A549 (cell line): ENCODE measurements around the gene ARHGAP30. TPM values are rescaled to one million over a fixed set of nuclear protein-coding genes. Genes with fewer than 3 reads are reported as not detected.
A peak's percentile ranks its signal among the peaks of the same experiment; 100 is the strongest.

Experiments used
- ATAC-seq, 2 experiments: fragments of 200-7000 bp in 1 of 2; fragments of >200 bp in 1 of 2; cut with Nextera tagmentation in 1 of 2; cut with Tn5 transposase in 1 of 2; 3 replicates each; pipeline versions ENCODE4 v1.8.0 to v1.9.1; 2018 to 2020; ENCODE audit warnings: mild to moderate bottlenecking in 1 of 2, moderate library complexity in 1 of 2
- CTCF ChIA-PET: fragments of 300-600 bp; sonication (Branson Sonifier 250); formaldehyde crosslinking; extraction: SDS; loops from one replicate; lab custom pipeline; 2021; ENCODE audit warnings: antibody characterized with exemption, inconsistent platforms; lab: Yijun Ruan, JAX
- POLR2A ChIA-PET: fragments of 350-600 bp; formaldehyde crosslinking; extraction: SDS; loops from one replicate; lab custom pipeline; 2021; ENCODE audit warnings: antibody characterized with exemption, inconsistent platforms; lab: Yijun Ruan, JAX
- DNase-seq, 2 experiments: peaks; one replicate each; pipeline versions ENCODE4 v3.0.0 to v3.0.0-alpha.2; 2011 to 2016; ENCODE audit warnings: low read depth in 1 of 2, low spot score in 1 of 2
- FAIRE-seq: peaks from 2 replicates; lab custom pipeline; 2011; peaks lifted over from hg19 to GRCh38; lab: Jason Lieb, UNC
- H3K27ac ChIP-seq, 2 experiments: fragments of >200 bp; sonication (Bioruptor Twin); formaldehyde crosslinking; 3 replicates each; pipeline ENCODE4 v1.5.1; 2016 to 2017
- H3K4me1 ChIP-seq: fragments of >200 bp; sonication (Bioruptor Twin); formaldehyde crosslinking; 3 replicates; pipeline ENCODE4 v1.6.1; 2016
- H3K4me2 ChIP-seq: fragments of >200 bp; sonication (Bioruptor Twin); formaldehyde crosslinking; 3 replicates; pipeline ENCODE4 v1.6.1; 2016
- H3K4me3 ChIP-seq: fragments of >200 bp; sonication (Bioruptor Twin); formaldehyde crosslinking; 3 replicates; pipeline ENCODE4 v1.5.1; 2016
- H3K9me3 ChIP-seq: fragments of >200 bp; sonication (Bioruptor Twin); formaldehyde crosslinking; 3 replicates; pipeline ENCODE4 v1.6.1; 2016
- CBX2 ChIP-seq: fragments of 200-600 bp; sonication (generic); IDR thresholded peaks from 2 replicates; pipeline ENCODE4 v1.6.1; 2016; ENCODE audit warnings: low read depth, mild to moderate bottlenecking, borderline replicate concordance
- CBX8 ChIP-seq: fragments of 200-600 bp; sonication (generic); IDR thresholded peaks from 2 replicates; pipeline ENCODE4 v1.6.1; 2016
- CEBPB ChIP-seq, 2 experiments: fragments of >200 bp in 1 of 2; sonication (Bioruptor Twin) in 1 of 2; formaldehyde crosslinking in 1 of 2; IDR thresholded peaks; 2 replicates each; pipeline ENCODE4 v1.6.1; 2012 to 2016
- CHD2 ChIP-seq: fragments of 150-350 bp; IDR thresholded peaks from 2 replicates; pipeline ENCODE4 v1.6.1; 2014; ENCODE audit warnings: low read length; ENCODE audit not compliant: partially characterized antibody
- EHMT2 ChIP-seq: fragments of 200-600 bp; sonication (generic); IDR thresholded peaks from 2 replicates; pipeline ENCODE4 v1.6.1; 2016; ENCODE audit warnings: antibody characterized with exemption, low read depth, mild to moderate bottlenecking, moderate library complexity
- FOSB ChIP-seq: fragments of 250-450 bp; sonication (Bioruptor Pico); IDR thresholded peaks from 2 replicates; pipeline ENCODE4 v1.5.0; 2020; ENCODE audit warnings: mild to moderate bottlenecking, moderate library complexity
- FOSL2 ChIP-seq, 2 experiments: fragments of 450-650 bp in 1 of 2; fragments of >200 bp in 1 of 2; sonication (Bioruptor Twin) in 1 of 2; formaldehyde crosslinking; IDR thresholded peaks; 2 replicates each; pipeline versions ENCODE4 v1.5.0 to v1.6.1; 2016 to 2020; ENCODE audit warnings: mild to moderate bottlenecking in 1 of 2, moderate library complexity in 1 of 2
- GATA3 ChIP-seq: IDR thresholded peaks from 2 replicates; pipeline ENCODE4 v1.6.1; 2012; ENCODE audit warnings: borderline replicate concordance
- HDAC2 ChIP-seq: fragments of 200-600 bp; sonication (generic); IDR thresholded peaks from 2 replicates; pipeline ENCODE4 v1.6.1; 2016
- HOXB13 ChIP-seq: fragments of 250-450 bp; sonication (Bioruptor Pico); IDR thresholded peaks from 2 replicates; pipeline ENCODE4 v1.5.0; 2020; ENCODE audit warnings: low read depth, mild to moderate bottlenecking, moderate library complexity
- JUN ChIP-seq, 2 experiments: fragments of >200 bp; sonication (Bioruptor Twin); formaldehyde crosslinking; IDR thresholded peaks; 2 replicates in 1 of 2; 3 replicates in 1 of 2; pipeline ENCODE4 v1.6.1; 2016 to 2017
- KDM1A ChIP-seq: fragments of 200-600 bp; sonication (generic); IDR thresholded peaks from 2 replicates; pipeline ENCODE4 v1.6.1; 2016; ENCODE audit warnings: low read depth, mild to moderate bottlenecking
- KDM5A ChIP-seq: fragments of 200-600 bp; sonication (generic); IDR thresholded peaks from 2 replicates; pipeline ENCODE4 v1.6.1; 2016; ENCODE audit warnings: antibody characterized with exemption, mild to moderate bottlenecking
- MAFK ChIP-seq: fragments of 450-650 bp; IDR thresholded peaks from 2 replicates; pipeline ENCODE4 v1.6.1; 2014; ENCODE audit not compliant: partially characterized antibody
- MAZ ChIP-seq: fragments of 150-350 bp; IDR thresholded peaks from 2 replicates; pipeline ENCODE4 v1.6.1; 2014; ENCODE audit warnings: antibody characterized with exemption, low read depth, low read length, borderline replicate concordance
- MYC ChIP-seq: IDR thresholded peaks from 2 replicates; pipeline ENCODE4 v1.6.1; 2012; ENCODE audit warnings: mild to moderate bottlenecking, inconsistent platforms, low read length, improper control_type of control experiment, borderline replicate concordance
- NFE2L2 ChIP-seq: fragments of 150-350 bp; conservative IDR thresholded peaks from 2 replicates; pipeline ENCODE4 v1.6.1; 2014; ENCODE audit warnings: low read length
- PHF8 ChIP-seq: fragments of 200-600 bp; sonication (generic); IDR thresholded peaks from 2 replicates; pipeline ENCODE4 v1.6.1; 2016; ENCODE audit warnings: low read depth, mild to moderate bottlenecking, antibody characterized with exemption, moderate library complexity, borderline replicate concordance
- POLR2A ChIP-seq: IDR thresholded peaks from 2 replicates; pipeline ENCODE4 v1.6.1; 2012; ENCODE audit warnings: mild to moderate bottlenecking, low read length
- POLR2AphosphoS2 ChIP-seq: conservative IDR thresholded peaks from 2 replicates; pipeline ENCODE4 v1.6.1; 2012; ENCODE audit warnings: low read length, improper control_type of control experiment, inconsistent platforms
- RARB ChIP-seq: fragments of 250-450 bp; sonication (Bioruptor Pico); IDR thresholded peaks from 2 replicates; pipeline ENCODE4 v1.8.0; 2021; ENCODE audit warnings: mild to moderate bottlenecking, moderate library complexity
- RCOR1 ChIP-seq: fragments of 150-350 bp; IDR thresholded peaks from 2 replicates; pipeline ENCODE4 v1.6.1; 2014; ENCODE audit warnings: antibody characterized with exemption, low read length, low read depth
- SMC3 ChIP-seq: fragments of >200 bp; sonication (Bioruptor Twin); formaldehyde crosslinking; IDR thresholded peaks from 3 replicates; pipeline ENCODE4 v1.6.1; 2018; ENCODE audit warnings: inconsistent platforms
- ZC3H11A ChIP-seq: fragments of 450-650 bp; IDR thresholded peaks from 2 replicates; pipeline ENCODE4 v1.6.1; 2014; ENCODE audit warnings: antibody characterized with exemption, mild to moderate bottlenecking
- ZNF302 ChIP-seq: fragments of 250-450 bp; sonication (Bioruptor Pico); IDR thresholded peaks from 2 replicates; pipeline ENCODE4 v1.9.0; 2021; ENCODE audit warnings: inconsistent platforms, mild to moderate bottlenecking, moderate library complexity
- ZSCAN20 ChIP-seq: fragments of 250-450 bp; sonication (Bioruptor Pico); IDR thresholded peaks from 2 replicates; pipeline ENCODE4 v1.8.0; 2022; ENCODE audit warnings: mild to moderate bottlenecking, moderate library complexity
- WGBS: methylation state at CpG from one replicate; pipeline ENCODE4 v1.1.6; 2017; ENCODE audit errors: missing lambda C conversion rate; 5-methylcytosine and 5-hydroxymethylcytosine counted together
- polyA minus RNA-seq: library from RNA; depleted of rRNA, polyadenylated mRNA; stranded (reverse); fragments of >200 nt; gene quantifications from 2 replicates; pipeline ENCODE4 v1.2.3, GENCODE V29; 2011; rRNA and poly(A)+ RNA removed
- polyA plus RNA-seq, 4 experiments: library from polyadenylated mRNA; depleted of rRNA in 3 of 4; stranded (reverse); fragments of >200 nt; fragmentation: RNase III in 1 of 4; extraction: RNeasy Plus Mini Kit Qiagen cat#74134 plus additional on column Dnase treatment in 1 of 4; gene quantifications; 2 replicates in 3 of 4; 3 replicates in 1 of 4; pipeline ENCODE4 v1.2.3, GENCODE V29; 2011 to 2017
- TF ChIP-seq, protein P1 (sequence below): fragments of >200 bp; sonication (Bioruptor Twin); formaldehyde crosslinking; IDR thresholded peaks from 3 replicates; pipeline ENCODE4 v1.6.1; 2016
- TF ChIP-seq, protein P2 (sequence below): fragments of 450-650 bp; IDR thresholded peaks from 2 replicates; pipeline ENCODE4 v1.6.1; 2014; ENCODE audit warnings: antibody characterized with exemption
- TF ChIP-seq, protein P3 (sequence below): fragments of 200-600 bp; sonication (generic); IDR thresholded peaks from 2 replicates; pipeline ENCODE4 v1.6.1; 2016; ENCODE audit warnings: antibody characterized with exemption, mild to moderate bottlenecking, moderate library complexity
- TF ChIP-seq, protein P4 (sequence below): IDR thresholded peaks from 2 replicates; pipeline ENCODE4 v1.6.1; 2012; ENCODE audit warnings: low read depth, borderline replicate concordance

The ARHGAP30 gene
- polyA plus RNA-seq (2011; rRNA removed), result 0.06 and 0.08 TPM in 2 replicates
- 0.04 and 0.06 TPM in 2 replicates for polyA plus RNA-seq (2012; cell fraction: cytosol; rRNA removed)
- polyA plus RNA-seq (2012; cell fraction: nucleus; rRNA removed), result 0.37 and 0.89 TPM in 2 replicates
- polyA plus RNA-seq (2017; fragmentation: RNase III; extraction: RNeasy Plus Mini Kit Qiagen cat#74134 plus additional on column Dnase treatment), result 0.09 to 0.13 TPM (median 0.13 TPM) in 3 replicates
- polyA minus RNA-seq, result 0.05 TPM in 1 of 2 replicates, not detected in the other

- no peak for ATAC-seq
- WGBS, result 88% methylated on average over 9 of the region's 9 CpGs
- 0 out of 6 replicates have a peak within 1 kb of the TSS, but pooled peaks of 1 of the 2 experiments have one; percentile 18 for H3K27ac ChIP-seq
- H3K9me3 ChIP-seq, result no peaks in the 10 kb centered on the region
- POLR2A ChIA-PET, result no interaction called here
- CTCF ChIA-PET, result interaction anchor here (0.7 to 13.9 kb wide), 10 partner anchors 10 to 122 kb away, joined by 3 to 319 read pairs (median 7); partner anchors contain the start of genes KLHDC9 and NECTIN4
- no peak for DNase-seq
- no peak for FAIRE-seq
- TF ChIP-seq JUN (IDR thresholded peaks at IDR 0.05), result no peak
- TF ChIP-seq CEBPB (IDR thresholded peaks at IDR 0.05), result no peak
- no peak for TF ChIP-seq MAFK
- TF ChIP-seq FOSL2 (IDR thresholded peaks at IDR 0.05), result no peak
- no peak for TF ChIP-seq FOSL2 (CRISPR knock-in tag; IDR thresholded peaks at IDR 0.05)
- no peak for TF ChIP-seq SMC3
- no peak for TF ChIP-seq RARB
- TF ChIP-seq POLR2A, result no peak
- no peak for TF ChIP-seq GATA3
- TF ChIP-seq ZNF302 (CRISPR knock-in tag), result no peak
- TF ChIP-seq HOXB13 (CRISPR knock-in tag), result no peak
- no peak for TF ChIP-seq RCOR1
- TF ChIP-seq HDAC2, result no peak
- no peak for TF ChIP-seq NFE2L2
- no peak for TF ChIP-seq CBX2
- no peak for TF ChIP-seq CHD2
- H3K4me3 ChIP-seq, result no peak within 1 kb of the TSS
- H3K4me2 ChIP-seq, result no peak within 1 kb of the TSS
- peaks cover 23% of the 10 kb centered on the region for H3K4me1 ChIP-seq
Observed at GRCh38 chr1:161069731-161070270, at the start of gene ARHGAP30. Gene ARHGAP30 (minus strand): TSS chr1:161069891. CDS start chr1:161069624, 267 bp downstream.

DNA sequence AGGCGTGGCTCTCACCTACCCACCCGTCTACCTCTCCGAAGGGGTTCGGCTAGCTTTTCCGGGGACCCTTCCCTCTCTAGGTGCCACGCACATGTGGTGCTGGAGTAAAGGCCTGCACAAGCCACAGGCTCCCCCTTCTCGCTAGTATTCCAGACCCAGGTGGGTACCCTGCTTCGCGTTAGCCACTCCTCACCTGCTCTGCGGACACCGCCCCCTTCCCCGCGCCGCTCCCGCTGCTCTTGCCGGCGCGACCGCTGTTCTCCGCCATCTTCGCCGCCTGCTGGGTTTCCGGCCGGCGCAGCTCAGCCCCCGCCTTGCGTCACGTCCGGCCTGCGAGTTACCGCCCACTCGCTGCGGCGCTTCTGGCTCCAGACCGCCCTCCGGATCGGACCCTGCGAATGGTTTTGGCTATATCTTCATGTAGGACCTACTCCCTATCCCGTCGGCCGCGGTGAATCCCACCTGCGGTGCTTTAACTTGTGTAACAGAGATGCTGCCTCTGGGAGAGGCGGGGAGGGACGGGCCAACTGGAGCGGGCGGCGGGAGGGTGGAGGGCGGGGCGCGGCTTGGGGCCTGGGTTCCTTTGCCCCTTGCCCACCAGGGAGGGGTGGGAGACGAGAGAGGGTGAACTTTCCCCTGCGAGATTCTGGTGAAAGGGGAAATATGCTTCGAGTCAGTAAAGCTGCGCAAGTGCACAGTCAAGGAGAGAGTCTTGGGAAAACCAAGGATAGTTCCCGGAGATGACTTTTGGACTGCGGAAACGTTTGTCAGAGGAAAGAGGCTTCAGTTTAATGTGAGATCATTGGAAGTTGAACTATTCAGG lies 48.3 kb upstream of the ARHGAP30 start, which contains the start of the genes NIT1 and PFDN2:
Gene NIT1 (plus strand): TSS at position 347 of the 823 bp plus-strand sequence. CDS start 72 bp downstream, at position 419.
Gene PFDN2 (minus strand): TSS at position 279 of the 823 bp plus-strand sequence. CDS start 11 bp downstream, at position 268.
- DNase-seq (peak; percentile 85 to 88), ATAC-seq (peak; percentile 83 to 88), FAIRE-seq (no peak)
- ChIA-PET CTCF (interaction anchor here (0.6 to 6.1 kb wide), 6 partner anchors 12 to 127 kb away, joined by 3 to 40 read pairs (median 3); partner anchors contain the start of gene KLHDC9), POLR2A (interaction anchor here (0.6 to 1.6 kb wide), 8 partner anchors 10 to 98 kb away, joined by 3 to 18 read pairs (median 4); partner anchors contain the start of genes DEDD, KLHDC9 and UFC1)
- peak within 1 kb of the TSS; percentile 87 to 97 for H3K27ac ChIP-seq
- H3K4me2 ChIP-seq, result peak within 1 kb of the TSS; percentile 91
- peak within 1 kb of the TSS; percentile 83 for H3K4me3 ChIP-seq
- H3K4me1 ChIP-seq, result peaks cover 55% of the 10 kb centered on the region
- WGBS, result 2% methylated on average over 42 of the region's 58 CpGs
- H3K9me3 ChIP-seq, result no peaks in the 10 kb centered on the region
- TF ChIP-seq POLR2AphosphoS2, result 0 out of 2 replicates have a peak, but pooled peaks have one; percentile 78
- TF ChIP-seq, protein P1, sequence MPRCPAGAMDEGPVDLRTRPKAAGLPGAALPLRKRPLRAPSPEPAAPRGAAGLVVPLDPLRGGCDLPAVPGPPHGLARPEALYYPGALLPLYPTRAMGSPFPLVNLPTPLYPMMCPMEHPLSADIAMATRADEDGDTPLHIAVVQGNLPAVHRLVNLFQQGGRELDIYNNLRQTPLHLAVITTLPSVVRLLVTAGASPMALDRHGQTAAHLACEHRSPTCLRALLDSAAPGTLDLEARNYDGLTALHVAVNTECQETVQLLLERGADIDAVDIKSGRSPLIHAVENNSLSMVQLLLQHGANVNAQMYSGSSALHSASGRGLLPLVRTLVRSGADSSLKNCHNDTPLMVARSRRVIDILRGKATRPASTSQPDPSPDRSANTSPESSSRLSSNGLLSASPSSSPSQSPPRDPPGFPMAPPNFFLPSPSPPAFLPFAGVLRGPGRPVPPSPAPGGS, result 0 out of 3 replicates have a peak, but pooled peaks have one; percentile 55
- no peak for TF ChIP-seq CBX8
- peak; percentile 88; the same call in 1 of the 2 replicates for TF ChIP-seq PHF8
- TF ChIP-seq ZC3H11A, result no peak
- no peak for TF ChIP-seq RARB
- TF ChIP-seq, protein P2, sequence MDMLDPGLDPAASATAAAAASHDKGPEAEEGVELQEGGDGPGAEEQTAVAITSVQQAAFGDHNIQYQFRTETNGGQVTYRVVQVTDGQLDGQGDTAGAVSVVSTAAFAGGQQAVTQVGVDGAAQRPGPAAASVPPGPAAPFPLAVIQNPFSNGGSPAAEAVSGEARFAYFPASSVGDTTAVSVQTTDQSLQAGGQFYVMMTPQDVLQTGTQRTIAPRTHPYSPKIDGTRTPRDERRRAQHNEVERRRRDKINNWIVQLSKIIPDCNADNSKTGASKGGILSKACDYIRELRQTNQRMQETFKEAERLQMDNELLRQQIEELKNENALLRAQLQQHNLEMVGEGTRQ, result no peak
- TF ChIP-seq ZSCAN20 (CRISPR knock-in tag), result no peak
- no peak for TF ChIP-seq FOSB (CRISPR knock-in tag)
- 0 out of 2 replicates have a peak, but pooled peaks have one; percentile 13 for TF ChIP-seq GATA3
- TF ChIP-seq EHMT2, result no peak
- peak; percentile 87 for TF ChIP-seq KDM5A
- TF ChIP-seq, protein P3, sequence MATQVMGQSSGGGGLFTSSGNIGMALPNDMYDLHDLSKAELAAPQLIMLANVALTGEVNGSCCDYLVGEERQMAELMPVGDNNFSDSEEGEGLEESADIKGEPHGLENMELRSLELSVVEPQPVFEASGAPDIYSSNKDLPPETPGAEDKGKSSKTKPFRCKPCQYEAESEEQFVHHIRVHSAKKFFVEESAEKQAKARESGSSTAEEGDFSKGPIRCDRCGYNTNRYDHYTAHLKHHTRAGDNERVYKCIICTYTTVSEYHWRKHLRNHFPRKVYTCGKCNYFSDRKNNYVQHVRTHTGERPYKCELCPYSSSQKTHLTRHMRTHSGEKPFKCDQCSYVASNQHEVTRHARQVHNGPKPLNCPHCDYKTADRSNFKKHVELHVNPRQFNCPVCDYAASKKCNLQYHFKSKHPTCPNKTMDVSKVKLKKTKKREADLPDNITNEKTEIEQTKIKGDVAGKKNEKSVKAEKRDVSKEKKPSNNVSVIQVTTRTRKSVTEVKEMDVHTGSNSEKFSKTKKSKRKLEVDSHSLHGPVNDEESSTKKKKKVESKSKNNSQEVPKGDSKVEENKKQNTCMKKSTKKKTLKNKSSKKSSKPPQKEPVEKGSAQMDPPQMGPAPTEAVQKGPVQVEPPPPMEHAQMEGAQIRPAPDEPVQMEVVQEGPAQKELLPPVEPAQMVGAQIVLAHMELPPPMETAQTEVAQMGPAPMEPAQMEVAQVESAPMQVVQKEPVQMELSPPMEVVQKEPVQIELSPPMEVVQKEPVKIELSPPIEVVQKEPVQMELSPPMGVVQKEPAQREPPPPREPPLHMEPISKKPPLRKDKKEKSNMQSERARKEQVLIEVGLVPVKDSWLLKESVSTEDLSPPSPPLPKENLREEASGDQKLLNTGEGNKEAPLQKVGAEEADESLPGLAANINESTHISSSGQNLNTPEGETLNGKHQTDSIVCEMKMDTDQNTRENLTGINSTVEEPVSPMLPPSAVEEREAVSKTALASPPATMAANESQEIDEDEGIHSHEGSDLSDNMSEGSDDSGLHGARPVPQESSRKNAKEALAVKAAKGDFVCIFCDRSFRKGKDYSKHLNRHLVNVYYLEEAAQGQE, result no peak; the same call in 1 of the 2 replicates
- TF ChIP-seq MYC, result 0 out of 2 replicates have a peak, but pooled peaks have one; percentile 14
- TF ChIP-seq JUN (IDR thresholded peaks at IDR 0.05), result peak; percentile 71 to 90; a peak in 4 of 5 replicates
- TF ChIP-seq, protein P4, sequence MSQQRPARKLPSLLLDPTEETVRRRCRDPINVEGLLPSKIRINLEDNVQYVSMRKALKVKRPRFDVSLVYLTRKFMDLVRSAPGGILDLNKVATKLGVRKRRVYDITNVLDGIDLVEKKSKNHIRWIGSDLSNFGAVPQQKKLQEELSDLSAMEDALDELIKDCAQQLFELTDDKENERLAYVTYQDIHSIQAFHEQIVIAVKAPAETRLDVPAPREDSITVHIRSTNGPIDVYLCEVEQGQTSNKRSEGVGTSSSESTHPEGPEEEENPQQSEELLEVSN, result 0 out of 2 replicates have a peak, but pooled peaks have one; percentile 31
- TF ChIP-seq KDM1A, result no peak
- TF ChIP-seq MAZ, result 0 out of 2 replicates have a peak, but pooled peaks have one; percentile 18
